Posterior vena cava (tissue), 2 donors: Measurements from ENCODE around the gene ILK. TPM values are rescaled to one million over a fixed set of nuclear protein-coding genes. Genes with fewer than 3 reads are reported as not detected.

ENCODE experiments used
- DNase-seq: peaks from one replicate; pipeline ENCODE4 v3.0.0-alpha.2; 2020; ENCODE audit warnings: low spot score
- intact Hi-C, 2 donors: fragments of 100-400 bp; cut with DNase I; formaldehyde crosslinking; loops; one replicate each; pipeline versions ENCODE4 v1.14.1 to v1.14.2; 2022 to 2023
- total RNA-seq, 2 donors: library from RNA; stranded (reverse); fragmentation: NEBNext Ultra II Directional; extraction: Animal tissue kit (Norgen Biotek cat#: 25700); gene quantifications; one replicate each; pipeline ENCODE4 v1.2.1, GENCODE V29; 2021
- donor health status: DM: yes; HTN: yes; CAD: no.
- donor health status: DM: yes; HTN: yes; CAD: no.

Gene ILK
- total RNA-seq, 2 donors from 2014 or later = 340 to 384 TPM

DNA sequence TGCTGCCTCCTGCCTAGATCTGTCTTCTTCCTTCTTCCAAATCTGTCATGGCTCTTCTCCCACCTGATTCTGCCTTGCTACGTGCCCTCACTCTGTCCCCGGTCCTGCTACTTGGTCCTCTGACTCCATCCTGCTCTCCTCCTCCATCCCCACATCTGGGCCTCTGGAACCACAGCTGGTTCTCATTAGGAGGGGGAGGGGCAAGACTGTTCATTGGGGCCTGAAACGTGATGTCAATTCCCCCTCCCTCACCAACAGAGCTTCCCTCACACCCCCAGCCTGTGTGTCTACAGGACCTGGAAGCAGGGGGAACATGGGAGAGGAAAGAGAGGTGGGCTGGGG lies 43.0 kb downstream of the ILK start:
- intact Hi-C loops = no loop called here
- DNase-seq = no peak

DNA sequence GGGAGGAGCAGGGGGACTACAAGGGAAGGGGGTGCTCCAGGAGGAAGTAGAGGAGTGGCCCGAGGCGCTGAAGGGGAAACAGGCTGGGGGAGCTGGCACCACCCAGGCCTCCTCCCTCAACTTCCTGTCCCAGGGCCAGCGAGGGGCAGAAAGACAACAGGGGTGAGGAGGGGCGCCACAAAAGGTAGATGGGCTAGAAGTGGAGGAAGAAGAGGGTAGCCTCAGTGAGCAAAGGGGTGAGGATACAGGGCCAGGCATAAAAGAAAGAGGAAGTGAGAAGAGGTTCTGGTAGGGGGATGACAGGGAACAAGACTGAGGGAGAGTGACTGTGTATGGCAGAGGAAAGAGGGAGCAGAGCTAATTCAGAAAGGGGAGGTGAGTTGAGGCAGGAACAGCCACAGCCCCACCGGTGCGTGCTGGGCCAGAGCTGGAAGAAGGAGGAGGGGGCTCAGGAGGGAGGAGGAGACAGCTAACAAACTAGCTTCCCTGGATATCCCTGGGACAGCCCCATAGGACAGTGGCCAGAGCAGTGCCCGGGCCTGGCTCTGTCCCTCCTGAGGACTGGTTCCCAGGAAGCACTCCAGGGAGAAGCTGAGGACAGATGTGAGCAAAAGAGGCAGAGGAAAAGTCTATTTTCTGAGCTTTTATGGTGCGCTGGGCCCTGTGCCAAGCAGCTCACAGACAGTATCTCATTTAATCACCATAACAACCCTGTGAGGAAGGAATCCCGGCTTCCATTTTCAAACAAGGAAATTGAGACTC lies 43.5 kb downstream of the ILK start:
- no peak for DNase-seq
- intact Hi-C loops = no loop called here

DNA sequence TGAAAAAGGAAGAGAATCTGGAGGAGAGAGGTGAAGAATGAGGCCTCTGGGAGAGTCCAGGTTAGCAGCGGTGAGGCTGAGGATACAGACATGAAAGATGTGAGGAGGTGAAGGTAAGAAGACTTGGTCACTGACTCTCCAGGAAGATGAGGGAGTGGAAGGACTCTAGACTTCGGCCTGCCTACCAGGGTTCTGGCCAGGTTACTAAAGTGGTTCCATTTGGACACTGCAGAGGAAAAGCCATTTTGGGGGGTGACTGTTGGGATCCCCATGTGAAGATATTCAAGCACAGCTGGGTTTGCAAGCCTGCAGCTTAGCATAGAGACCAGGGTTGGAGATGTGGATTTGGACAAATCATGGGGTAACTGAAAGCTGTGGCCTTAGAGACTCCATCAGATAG lies 44.3 kb downstream of the ILK start:
- DNase-seq = no peak
- intact Hi-C loops = no loop called here

DNA sequence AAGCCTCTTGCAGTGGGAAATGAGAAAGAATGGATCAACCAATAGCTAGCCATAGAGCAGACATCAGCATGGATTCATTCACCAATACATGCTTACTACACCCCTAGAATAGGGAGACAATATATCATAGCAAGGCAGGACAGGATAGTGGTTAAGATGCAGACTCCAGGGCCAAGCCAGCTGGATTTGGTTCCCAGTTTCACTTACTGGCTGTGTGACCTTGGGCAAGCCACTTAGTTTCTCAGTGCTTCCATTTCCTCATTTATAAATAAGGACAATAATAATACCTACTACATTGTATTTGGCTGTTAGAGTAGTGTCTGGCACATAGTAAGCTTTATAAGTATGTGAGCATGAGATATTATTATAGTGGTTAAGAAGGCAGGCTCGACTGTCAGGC lies 44.9 kb downstream of the ILK start:
- DNase-seq = no peak
- intact Hi-C loops = no loop called here

DNA sequence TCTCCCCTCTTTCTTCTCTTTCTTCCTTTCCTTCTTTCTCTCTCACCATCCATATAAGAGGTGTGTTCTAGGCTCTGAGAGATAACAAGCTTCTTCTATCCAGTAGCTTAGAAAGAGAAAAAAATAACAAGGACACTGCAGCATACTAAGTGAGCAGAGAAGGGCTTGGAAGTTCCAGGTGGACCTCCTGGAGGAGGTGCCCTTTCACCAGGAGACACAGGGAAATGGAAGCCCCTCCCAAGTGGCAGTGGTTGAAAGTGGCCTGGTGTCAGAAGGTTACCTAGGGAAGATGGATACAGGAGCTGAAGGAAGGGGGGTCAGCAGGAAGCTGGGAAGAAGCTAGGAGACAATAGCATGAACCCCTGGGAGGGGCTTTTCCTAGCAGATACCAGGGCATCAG lies 46.5 kb downstream of the ILK start:
- DNase-seq = no peak

DNA sequence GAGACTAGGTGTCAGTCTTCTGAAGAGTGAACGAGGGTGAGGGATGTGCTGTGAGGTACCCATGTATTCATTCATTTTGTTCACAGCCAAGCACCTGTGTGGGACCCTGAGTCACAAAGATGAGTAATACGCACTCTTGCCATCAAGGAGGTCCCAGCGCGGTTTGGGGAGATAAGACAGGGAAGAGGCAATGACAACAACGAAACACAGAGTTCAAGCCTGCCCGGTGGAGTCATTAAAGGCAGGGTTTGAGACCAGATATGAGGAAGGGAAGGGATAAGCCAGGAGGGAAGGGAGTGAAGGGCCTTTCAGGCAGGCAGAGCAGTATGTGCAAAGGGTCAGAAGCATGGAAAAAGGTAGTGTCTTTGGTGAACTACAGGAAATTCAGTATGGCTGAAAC lies 47.4 kb downstream of the ILK start:
- DNase-seq = no peak
- intact Hi-C loops = no loop called here

More for the DNA sequence above, 46.5 kb downstream of the ILK start:
- intact Hi-C loops = no loop called here

DNA sequence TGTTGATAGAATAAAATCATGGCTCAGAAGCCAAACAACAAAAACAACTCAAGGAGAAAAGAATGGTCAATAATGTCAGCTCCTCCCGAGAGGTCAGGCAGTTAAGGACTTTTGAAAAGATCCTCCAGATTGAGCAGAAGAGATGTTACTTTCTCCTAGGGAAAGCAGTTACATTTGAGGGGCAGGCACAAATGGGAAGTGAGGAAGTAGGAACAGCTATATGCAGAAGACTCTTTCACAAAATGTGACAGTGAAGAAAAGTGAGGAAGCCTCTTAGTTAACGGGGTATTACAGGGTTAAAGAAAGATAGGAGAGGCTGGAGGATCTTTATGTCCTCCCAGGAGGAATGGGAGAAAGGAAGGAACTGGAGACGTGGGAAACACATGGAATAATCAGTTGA lies 48.6 kb downstream of the ILK start:
- DNase-seq = no peak
- intact Hi-C loops = no loop called here

DNA sequence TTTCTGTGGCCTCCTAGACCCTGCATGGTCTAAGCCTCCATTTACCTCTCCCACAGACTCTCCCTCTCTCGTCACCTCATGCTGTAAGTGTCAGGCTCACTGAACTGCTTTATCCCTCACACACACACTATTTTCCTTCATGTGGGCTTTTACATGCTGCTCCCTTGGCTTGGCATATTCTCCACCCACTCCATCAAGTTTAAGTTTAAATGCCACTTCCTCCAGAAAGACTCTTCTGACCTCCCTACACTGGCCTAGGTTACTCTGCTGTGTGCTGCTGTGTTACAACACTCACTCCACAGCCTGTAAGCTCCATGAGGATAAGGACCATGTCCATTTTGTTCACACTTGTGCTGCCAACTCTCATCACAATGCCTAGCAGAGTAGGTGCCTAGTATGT lies 49.5 kb downstream of the ILK start:
- no peak for DNase-seq
- intact Hi-C loops = no loop called here

DNA sequence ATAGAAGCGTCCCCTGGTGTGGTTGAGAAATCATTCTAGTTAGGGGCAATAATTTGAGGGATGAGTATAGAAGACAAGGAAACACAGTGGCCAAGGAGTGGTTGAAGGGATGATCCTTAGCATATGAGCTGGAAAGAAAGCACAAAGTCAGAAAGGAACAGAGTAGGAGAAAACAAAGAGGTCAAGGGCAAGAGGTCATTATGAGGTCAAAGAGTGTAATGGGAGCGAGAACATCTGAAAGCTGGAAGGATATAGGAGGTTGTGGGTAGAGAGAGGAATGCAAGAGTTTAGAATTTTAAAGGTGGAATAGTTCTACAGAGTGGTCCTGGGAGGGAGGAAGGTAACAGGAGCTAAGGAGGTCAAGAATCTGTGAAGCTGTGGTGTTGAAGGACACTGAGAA lies 50.1 kb downstream of the ILK start:
- intact Hi-C loops = no loop called here
- no peak for DNase-seq

DNA sequence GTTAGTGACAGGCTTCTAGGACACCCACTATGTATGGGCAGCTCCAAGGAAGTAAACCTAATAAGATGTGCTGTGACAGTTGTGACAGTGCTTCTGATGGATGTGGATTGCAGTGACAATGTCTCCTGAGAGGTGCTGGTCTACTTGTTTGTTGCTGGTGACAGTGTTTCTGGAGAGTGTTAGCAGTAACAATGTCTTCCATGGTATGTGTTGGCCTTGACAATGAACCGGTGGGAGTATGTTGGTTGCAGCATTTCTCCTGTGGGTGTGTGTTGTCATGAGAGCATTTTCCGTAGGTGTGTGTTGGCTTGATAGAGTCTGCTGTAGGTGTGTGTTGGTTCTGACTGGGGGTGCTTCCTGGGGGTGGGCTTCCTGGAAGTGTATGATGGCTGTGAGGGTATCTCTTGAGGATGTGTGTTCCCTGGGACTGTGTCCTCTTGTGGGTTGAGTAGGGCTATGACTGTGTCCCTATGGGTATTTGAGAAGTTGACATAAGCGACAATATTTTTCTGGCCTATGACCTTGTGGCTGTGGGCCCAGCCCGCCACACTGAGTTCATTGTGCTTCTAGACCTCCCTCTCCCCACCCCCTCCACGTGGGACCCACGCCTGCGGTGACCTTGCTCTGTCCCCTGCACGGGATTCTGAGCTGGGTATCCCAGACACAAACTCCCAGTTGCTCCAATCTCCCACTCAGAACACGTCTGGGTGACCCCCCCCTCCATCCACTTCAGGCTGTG lies 50.9 kb downstream of the ILK start:
- intact Hi-C loops = loop anchor here in 1 of 2 donors (5.0 kb wide), 1 partner anchor 37 kb away; the partner anchor contains the start of gene TPP1
- no peak for DNase-seq

DNA sequence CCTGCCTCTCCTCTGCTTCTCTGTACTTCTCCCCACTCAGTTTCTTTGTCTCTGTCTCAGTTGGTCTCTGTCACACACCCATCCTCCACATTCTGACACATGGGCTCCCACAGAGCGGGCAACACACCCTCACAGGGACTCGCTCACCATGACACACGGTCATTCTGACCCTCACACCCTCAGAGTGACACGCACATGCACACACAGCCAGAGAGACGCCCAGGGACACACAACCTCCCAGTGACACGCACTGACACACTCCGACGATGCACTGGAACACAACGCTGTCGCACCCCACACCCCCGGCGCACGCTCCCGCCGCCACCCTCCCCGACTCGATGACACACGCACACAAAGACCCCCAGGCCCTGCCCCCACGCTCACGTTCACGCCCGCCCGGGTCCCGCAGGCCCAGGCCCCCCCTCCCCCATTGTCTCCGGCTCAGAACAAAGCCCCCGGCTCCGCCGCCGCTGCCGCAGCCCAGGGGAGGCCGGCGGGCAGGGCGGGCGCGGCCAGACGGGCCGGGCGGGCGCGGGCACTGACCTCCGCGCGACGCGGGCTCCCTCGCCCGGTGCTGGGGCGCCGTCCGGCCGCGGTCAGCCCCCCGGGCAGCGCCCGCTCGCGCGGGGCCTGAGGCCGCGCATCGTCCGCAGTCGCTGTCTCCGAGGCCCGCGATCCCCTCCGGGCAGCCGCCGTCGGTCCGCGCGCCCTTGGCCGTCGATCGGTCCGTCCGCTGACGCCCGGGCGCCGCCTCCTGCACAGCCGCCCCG lies 51.6 kb downstream of the ILK start:
- intact Hi-C loops = loop anchor here in 1 of 2 donors (5.0 kb wide), 1 partner anchor 38 kb away; the partner anchor contains the start of gene TPP1
- no peak for DNase-seq

DNA sequence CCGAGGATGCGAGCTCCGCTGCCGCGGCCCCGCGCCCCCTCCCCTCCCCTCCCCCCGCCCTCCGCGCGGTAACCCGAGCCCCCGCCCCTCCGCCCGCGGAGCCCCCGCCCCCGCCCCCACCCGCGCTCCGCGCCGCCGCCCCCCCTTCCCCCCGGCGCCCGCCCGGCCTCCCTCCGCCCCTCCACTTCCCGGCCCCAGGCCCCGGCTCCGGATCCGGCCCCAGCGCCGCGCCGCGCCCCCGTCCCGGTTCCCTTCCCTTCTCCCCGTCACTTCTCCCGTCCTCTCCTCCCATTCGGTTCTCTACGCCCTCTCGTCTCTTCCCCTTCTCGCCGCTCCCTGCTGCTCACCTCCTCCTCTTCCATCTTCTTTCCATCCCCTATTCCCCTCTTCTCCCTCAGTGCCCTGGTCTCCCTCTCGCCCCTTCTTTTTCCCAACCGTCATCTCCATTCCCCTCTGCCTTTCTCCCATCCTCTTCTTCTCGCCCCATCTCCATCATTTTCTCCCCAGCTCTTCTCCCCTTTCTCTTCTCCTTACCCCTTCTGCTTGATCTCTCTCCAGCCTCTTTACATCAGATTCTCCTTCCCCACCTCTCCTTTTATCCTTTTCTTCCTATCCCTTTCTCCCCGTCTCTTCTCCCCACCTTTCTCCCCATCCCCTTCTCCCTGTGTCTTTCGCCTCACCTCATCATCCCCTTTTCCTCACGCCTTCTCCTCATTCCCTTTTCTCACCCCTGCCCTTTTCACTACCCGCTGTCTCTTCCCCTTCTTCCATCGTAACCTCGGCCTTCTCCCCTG lies 52.4 kb downstream of the ILK start, which contains the start of gene DCHS1:
TSS of gene DCHS1 (minus strand) at position 20 of the 794 bp plus-strand sequence. CDS start 14,196 bp downstream, outside the sequence.
- intact Hi-C loops = loop anchor here in 1 of 2 donors (5.0 kb wide), 1 partner anchor 39 kb away; the partner anchor contains the start of gene TPP1
- no peak for DNase-seq

DNA sequence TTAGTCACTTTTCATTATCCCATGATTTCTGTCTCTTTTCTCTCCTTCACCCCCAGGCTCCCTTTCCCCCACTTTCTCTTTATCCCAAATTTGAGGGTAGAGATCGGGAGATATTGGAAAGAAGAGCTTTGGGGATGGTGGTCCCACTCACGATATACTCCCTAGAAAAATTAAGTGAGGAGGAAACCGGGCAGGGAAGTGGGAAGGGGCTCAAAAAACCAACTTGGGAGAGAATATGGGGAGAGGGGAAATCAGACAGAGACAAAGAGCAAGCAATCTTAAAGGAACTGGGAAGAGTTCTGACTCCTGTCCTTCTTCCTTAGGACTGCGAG lies 53.0 kb downstream of the ILK start:
- intact Hi-C loops = loop anchor here in 1 of 2 donors (5.0 kb wide), 1 partner anchor 39 kb away; the partner anchor contains the start of gene TPP1
- no peak for DNase-seq

DNA sequence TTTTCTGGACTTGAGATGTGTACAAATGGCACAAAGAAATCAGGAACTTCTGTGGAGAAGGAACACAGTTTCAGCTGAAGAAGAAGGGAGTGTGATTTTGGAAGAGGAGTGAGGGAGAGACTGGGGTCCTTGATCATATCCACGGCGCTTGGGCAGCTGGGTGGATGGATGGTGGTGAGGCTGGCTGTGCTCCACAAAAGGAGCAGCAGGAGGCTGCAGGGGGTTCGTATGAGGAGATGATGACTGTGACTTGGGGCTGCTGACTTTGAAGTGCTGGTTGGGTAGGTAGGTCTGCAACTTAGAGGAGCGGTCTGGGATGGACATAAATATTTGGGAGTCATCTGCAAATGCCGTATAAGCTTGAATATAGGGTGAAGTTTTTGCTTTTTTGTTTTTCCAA lies 53.4 kb downstream of the ILK start:
- intact Hi-C loops = loop anchor here in 1 of 2 donors (5.0 kb wide), 1 partner anchor 40 kb away; the partner anchor contains the start of gene TPP1
- no peak for DNase-seq

DNA sequence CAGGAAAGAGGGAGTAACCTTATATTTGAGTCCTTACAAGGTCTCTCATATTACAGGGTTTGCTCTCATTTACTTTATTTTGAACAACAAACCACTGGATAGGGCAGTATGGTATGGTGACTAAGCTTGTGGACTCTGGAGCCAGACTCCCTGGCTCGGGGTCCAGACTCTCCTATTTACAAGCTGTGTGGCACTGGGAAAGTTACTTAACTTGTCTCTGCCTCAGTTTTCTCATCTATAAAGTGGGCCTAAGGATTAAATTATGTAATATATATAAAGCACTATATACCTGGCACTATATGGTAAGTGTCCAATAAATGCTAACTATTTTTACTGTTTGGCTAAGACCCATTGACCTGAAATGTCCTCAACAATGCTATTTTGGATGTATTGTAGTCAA lies 53.8 kb downstream of the ILK start:
- intact Hi-C loops = loop anchor here in 1 of 2 donors (5.0 kb wide), 1 partner anchor 40 kb away; the partner anchor contains the start of gene TPP1
- no peak for DNase-seq

DNA sequence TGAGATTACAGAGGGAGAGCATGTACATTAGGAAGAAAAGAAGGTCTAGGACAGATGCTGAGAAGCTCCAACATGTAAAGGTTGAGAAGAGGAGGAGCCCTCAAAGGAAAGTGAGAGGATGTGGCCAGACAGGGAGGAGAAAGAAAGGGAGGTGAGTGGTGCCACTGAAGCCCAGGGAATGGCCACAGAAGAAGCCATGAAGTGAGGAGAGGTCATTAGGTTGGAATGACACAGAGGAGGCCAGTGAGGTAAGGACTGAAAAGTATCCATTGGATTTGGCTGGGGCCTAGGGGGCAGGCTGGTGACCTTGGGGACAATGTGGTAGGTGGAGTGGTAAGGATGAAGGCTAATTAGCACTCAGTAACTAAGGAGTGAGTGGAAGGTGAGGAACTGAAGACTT lies 55.1 kb downstream of the ILK start:
- intact Hi-C loops = loop anchor here in 1 of 2 donors (5.0 kb wide), 1 partner anchor 41 kb away; the partner anchor contains the start of gene TPP1
- DNase-seq = no peak
